Mesenchymal stem cell (in vitro differentiated cells and primary cell): ENCODE data around the gene TSPAN5.
A peak's percentile ranks its signal among the peaks of the same experiment; 100 is the strongest.

Source experiments
- DNase-seq: peaks from one replicate; pipeline ENCODE4 v3.0.0-alpha.2; 2013
- H2AFZ ChIP-seq: one replicate; pipeline ENCODE4 v1.6.1; 2013; ENCODE audit warnings: low read depth, mild to moderate bottlenecking, control low read depth, inconsistent platforms, low read length, moderate library complexity
- H2AK5ac ChIP-seq: 2 replicates; pipeline ENCODE4 v1.6.1; 2013; ENCODE audit warnings: low read length, moderate library complexity, mild to moderate bottlenecking, inconsistent platforms; ENCODE audit not compliant: severe bottlenecking
- H2BK120ac ChIP-seq: one replicate; pipeline ENCODE4 v1.6.1; 2013; ENCODE audit warnings: low read depth, mild to moderate bottlenecking, inconsistent platforms, low read length, moderate library complexity
- H2BK12ac ChIP-seq, 2 experiments: one replicate each; pipeline ENCODE4 v1.6.1; 2013; ENCODE audit warnings: inconsistent platforms in 2 of 2, low read length in 2 of 2, mild to moderate bottlenecking in 2 of 2, moderate library complexity in 2 of 2, control low read depth in 1 of 2
- H2BK15ac ChIP-seq: one replicate; pipeline ENCODE4 v1.6.1; 2013; ENCODE audit warnings: mild to moderate bottlenecking, low read depth, inconsistent platforms; ENCODE audit not compliant: poor library complexity, severe bottlenecking
- H2BK5ac ChIP-seq: 2 replicates; pipeline ENCODE4 v1.6.1; 2013; ENCODE audit warnings: low read depth, mild to moderate bottlenecking, low read length, control low read depth, inconsistent platforms; ENCODE audit not compliant: poor library complexity, severe bottlenecking
- H3K14ac ChIP-seq, 2 experiments: one replicate each; pipeline ENCODE4 v1.6.1; 2013; ENCODE audit warnings: inconsistent platforms in 2 of 2, low read length in 2 of 2, control low read depth in 1 of 2, mild to moderate bottlenecking in 1 of 2, moderate library complexity in 1 of 2
- H3K18ac ChIP-seq, 2 experiments: one replicate each; pipeline ENCODE4 v1.6.1; 2013; ENCODE audit warnings: inconsistent platforms in 2 of 2, low read length in 2 of 2, control low read depth in 1 of 2, low read depth in 1 of 2, mild to moderate bottlenecking in 1 of 2
- H3K23ac ChIP-seq, 2 experiments: one replicate each; pipeline ENCODE4 v1.6.1; 2013; ENCODE audit warnings: inconsistent platforms in 2 of 2, low read length in 2 of 2, mild to moderate bottlenecking in 2 of 2, moderate library complexity in 2 of 2, control low read depth in 1 of 2
- H3K27ac ChIP-seq: 2 replicates; pipeline ENCODE4 v1.5.1; 2013; ENCODE audit warnings: mild to moderate bottlenecking, moderate library complexity, low read length, control low read depth, inconsistent platforms; ENCODE audit not compliant: poor library complexity, severe bottlenecking
- H3K27me3 ChIP-seq, 2 experiments: 2 replicates each; pipeline versions ENCODE4 v1.6.1 to v1.7.0; 2013; ENCODE audit warnings: low read length in 2 of 2, mild to moderate bottlenecking in 2 of 2, moderate library complexity in 2 of 2, control low read depth in 1 of 2, inconsistent platforms in 1 of 2; ENCODE audit not compliant: control insufficient read depth in 1 of 2, insufficient read depth in 1 of 2
- H3K36me3 ChIP-seq, 2 experiments: 2 replicates each; pipeline versions ENCODE4 v1.6.1 to v1.7.0; 2013; ENCODE audit warnings: low read length in 2 of 2, control low read depth in 1 of 2, inconsistent platforms in 1 of 2, low read depth in 1 of 2, mild to moderate bottlenecking in 1 of 2; ENCODE audit not compliant: insufficient read depth in 2 of 2, control insufficient read depth in 1 of 2
- H3K4ac ChIP-seq, 2 experiments: one replicate each; pipeline ENCODE4 v1.6.1; 2013; ENCODE audit warnings: inconsistent platforms in 2 of 2, low read length in 2 of 2, mild to moderate bottlenecking in 2 of 2, moderate library complexity in 2 of 2, control low read depth in 1 of 2, low read depth in 1 of 2
- H3K4me1 ChIP-seq: 2 replicates; pipeline ENCODE4 v1.6.1; 2013; ENCODE audit warnings: low read depth, low read length, control low read depth; ENCODE audit not compliant: control insufficient read depth, insufficient read depth
- H3K4me2 ChIP-seq: 2 replicates; pipeline ENCODE4 v1.6.1; 2013; ENCODE audit warnings: low read length, mild to moderate bottlenecking, inconsistent platforms; ENCODE audit not compliant: poor library complexity, severe bottlenecking
- H3K4me3 ChIP-seq, 2 experiments: 2 replicates each; pipeline versions ENCODE4 v1.5.1 to v1.7.0; 2013; ENCODE audit warnings: low read length in 2 of 2, mild to moderate bottlenecking in 2 of 2, control low read depth in 1 of 2, low read depth in 1 of 2; ENCODE audit not compliant: insufficient read depth in 1 of 2
- H3K79me1 ChIP-seq: replicated peaks from 2 replicates; pipeline ENCODE4 v1.6.1; 2013; ENCODE audit warnings: mild to moderate bottlenecking, control low read depth, low read length, inconsistent platforms; ENCODE audit not compliant: poor library complexity, severe bottlenecking
- H3K9ac ChIP-seq: 2 replicates; pipeline ENCODE4 v1.7.0; 2013; ENCODE audit warnings: mild to moderate bottlenecking, low read length, moderate library complexity
- H3K9me3 ChIP-seq: 2 replicates; pipeline ENCODE4 v1.7.0; 2013; ENCODE audit warnings: mild to moderate bottlenecking, low read length; ENCODE audit not compliant: control insufficient read depth
- H4K8ac ChIP-seq: one replicate; pipeline ENCODE4 v1.6.1; 2013; ENCODE audit warnings: inconsistent platforms, mild to moderate bottlenecking, low read length, moderate library complexity
- H4K91ac ChIP-seq: one replicate; pipeline ENCODE4 v1.6.1; 2013; ENCODE audit warnings: mild to moderate bottlenecking, low read length, inconsistent platforms
- WGBS: methylation state at CpG from one replicate; pipeline ENCODE4 v1.1.7; 2013; ENCODE audit warnings: mixed read lengths; 5-methylcytosine and 5-hydroxymethylcytosine counted together

The TSPAN5 gene

GRCh38 chr4:98625399-98625798, 33.0 kb downstream of the TSPAN5 start:
- Histone ChIP-seq H3K27me3 (no peaks in the 10 kb centered on the region), H2BK12ac (no peak overlapping the region), H3K4me3 (no peak overlapping the region), H3K79me1 (peaks cover 4% of the 10 kb centered on the region), H2BK15ac (no peak overlapping the region), H3K9me3 (no peaks in the 10 kb centered on the region), H2AFZ (no peak overlapping the region), H3K4ac (no peak overlapping the region), H3K27ac (peak overlapping the region; percentile 52), H2BK120ac (no peak overlapping the region), H3K9ac (peak overlapping the region; percentile 70), H4K91ac (no peak overlapping the region), H2BK5ac (peak overlapping the region; percentile 62), H3K18ac (no peak overlapping the region), H2AK5ac (no peak overlapping the region), H4K8ac (no peak overlapping the region), H3K36me3 (no peaks in the 10 kb centered on the region), H3K4me1 (peaks cover 11% of the 10 kb centered on the region), H3K14ac (no peak overlapping the region), H3K23ac (no peak overlapping the region), H3K4me2 (no peak overlapping the region)
- DNase-seq = no peak
- 25% methylated on average over 3 of the region's 4 CpGs for WGBS

GRCh38 chr4:98624642-98625041, 33.8 kb downstream of the TSPAN5 start:
- no peak for DNase-seq
- Histone ChIP-seq H2BK120ac (no peak overlapping the region), H3K9ac (no peak overlapping the region), H3K27ac (no peak overlapping the region), H3K4me2 (no peak overlapping the region), H3K4me1 (peaks cover 14% of the 10 kb centered on the region), H2AFZ (no peak overlapping the region), H2AK5ac (no peak overlapping the region), H4K8ac (no peak overlapping the region), H3K14ac (no peak overlapping the region), H3K9me3 (no peaks in the 10 kb centered on the region), H3K36me3 (no peaks in the 10 kb centered on the region), H3K4ac (no peak overlapping the region), H3K23ac (no peak overlapping the region), H2BK5ac (no peak overlapping the region), H3K4me3 (no peak overlapping the region), H2BK12ac (no peak overlapping the region), H4K91ac (no peak overlapping the region), H3K79me1 (peaks cover 4% of the 10 kb centered on the region), H3K18ac (no peak overlapping the region), H2BK15ac (no peak overlapping the region), H3K27me3 (no peaks in the 10 kb centered on the region)
- WGBS = 100% methylated on average over 1 of the region's 4 CpGs

- no peak overlapping the region for H2AK5ac ChIP-seq
- no peak overlapping the region for H4K91ac ChIP-seq
- H2BK120ac ChIP-seq = no peak overlapping the region
- no peak overlapping the region for H3K27ac ChIP-seq
- no peak overlapping the region for H3K18ac ChIP-seq
- no peak overlapping the region for H4K8ac ChIP-seq
- H2BK12ac ChIP-seq = no peak overlapping the region
- H3K9ac ChIP-seq = no peak overlapping the region
- no peak overlapping the region for H2BK5ac ChIP-seq
- peaks cover 14% of the 10 kb centered on the region for H3K4me1 ChIP-seq
- H2AFZ ChIP-seq = no peak overlapping the region
- WGBS = no CpG with 5 or more reads among the region's 2 CpGs
- no peaks in the 10 kb centered on the region for H3K36me3 ChIP-seq
- no peaks in the 10 kb centered on the region for H3K9me3 ChIP-seq
- no peak overlapping the region for H3K23ac ChIP-seq
- H3K4ac ChIP-seq = no peak overlapping the region
- no peaks in the 10 kb centered on the region for H3K27me3 ChIP-seq
- H3K4me3 ChIP-seq = no peak overlapping the region
- peaks cover 4% of the 10 kb centered on the region for H3K79me1 ChIP-seq
- no peak for DNase-seq
- no peak overlapping the region for H2BK15ac ChIP-seq
- no peak overlapping the region for H3K4me2 ChIP-seq
- no peak overlapping the region for H3K14ac ChIP-seq
Measured at GRCh38 chr4:98624144-98624543, 34.3 kb downstream of the TSPAN5 start.

- no peak overlapping the region for H4K91ac ChIP-seq
- no peak for DNase-seq
- no peak overlapping the region for H2BK5ac ChIP-seq
- no peak overlapping the region for H3K18ac ChIP-seq
- H3K36me3 ChIP-seq = no peaks in the 10 kb centered on the region
- H2AK5ac ChIP-seq = no peak overlapping the region
- no peak overlapping the region for H3K27ac ChIP-seq
- H3K14ac ChIP-seq = no peak overlapping the region
- peaks cover 14% of the 10 kb centered on the region for H3K4me1 ChIP-seq
- no peak overlapping the region for H2BK120ac ChIP-seq
- H3K9me3 ChIP-seq = no peaks in the 10 kb centered on the region
- H3K4me3 ChIP-seq = no peak overlapping the region
- H3K9ac ChIP-seq = peak overlapping the region; percentile 21
- H2BK12ac ChIP-seq = no peak overlapping the region
- no peaks in the 10 kb centered on the region for H3K27me3 ChIP-seq
- H3K4ac ChIP-seq = no peak overlapping the region
- no peak overlapping the region for H2BK15ac ChIP-seq
- H3K23ac ChIP-seq = no peak overlapping the region
- peaks cover 4% of the 10 kb centered on the region for H3K79me1 ChIP-seq
- no peak overlapping the region for H4K8ac ChIP-seq
- H3K4me2 ChIP-seq = no peak overlapping the region
- WGBS = no CpG with 5 or more reads among the region's 3 CpGs
- H2AFZ ChIP-seq = no peak overlapping the region
Measured at GRCh38 chr4:98623126-98623802, 35.1 kb downstream of the TSPAN5 start.
